NCI-H1048 (cell line): ENCODE results near the gene DRD2.

Source experiments
- DNase-seq: peaks from one replicate; lab custom pipeline; 2025; lab: John Stamatoyannopoulos, UW

DRD2 gene

GRCh38 chr11:113444502-113445123, 30.6 kb downstream of the DRD2 start:
- no peak for DNase-seq

- DNase-seq: no peak
These were observed 34.4 kb downstream of the DRD2 start for GRCh38 chr11:113440816-113441215.

- DNase-seq: no peak
These were observed 38.4 kb downstream of the DRD2 start for GRCh38 chr11:113436672-113437252.

- DNase-seq: no peak
These were observed 39.8 kb downstream of the DRD2 start for GRCh38 chr11:113435190-113435968.

- no peak for DNase-seq
These were observed 43.5 kb downstream of the DRD2 start for GRCh38 chr11:113431746-113432145.

GRCh38 chr11:113426686-113427085, 48.5 kb downstream of the DRD2 start:
- DNase-seq: no peak

GRCh38 chr11:113420808-113421207, 54.4 kb downstream of the DRD2 start:
- no peak for DNase-seq

GRCh38 chr11:113419454-113420003, 55.7 kb downstream of the DRD2 start:
- DNase-seq: no peak

- no peak for DNase-seq
These were observed 57.8 kb downstream of the DRD2 start for GRCh38 chr11:113417428-113417827.

GRCh38 chr11:113415343-113415742, 59.9 kb downstream of the DRD2 start:
- DNase-seq: no peak

- DNase-seq: no peak
These were observed 62.5 kb downstream of the DRD2 start for GRCh38 chr11:113412675-113413074.

GRCh38 chr11:113411536-113411935, 63.7 kb downstream of the DRD2 start:
- no peak for DNase-seq

- DNase-seq: no peak
These were observed 64.6 kb downstream of the DRD2 start for GRCh38 chr11:113410414-113411135.

GRCh38 chr11:113409526-113409925, 65.7 kb downstream of the DRD2 start:
- DNase-seq: no peak

GRCh38 chr11:113408887-113409286, 66.3 kb downstream of the DRD2 start:
- DNase-seq: no peak

GRCh38 chr11:113408206-113408605, 67.0 kb downstream of the DRD2 start:
- DNase-seq: no peak

GRCh38 chr11:113407163-113407562, 68.0 kb downstream of the DRD2 start:
- no peak for DNase-seq

GRCh38 chr11:113405724-113406478, 69.3 kb downstream of the DRD2 start:
- DNase-seq: no peak

- DNase-seq: no peak
These were observed 70.3 kb downstream of the DRD2 start for GRCh38 chr11:113404859-113405430.

- DNase-seq: no peak
These were observed 73.5 kb downstream of the DRD2 start for GRCh38 chr11:113401718-113402117.

GRCh38 chr11:113400631-113401230, 74.5 kb downstream of the DRD2 start:
- DNase-seq: no peak
